LNCAP (cell line): ENCODE results near the gene PITPNM3.

Experiments
- CTCF ChIP-seq: fragments of 450-650 bp; IDR thresholded peaks from 2 replicates; pipeline ENCODE4 v1.5.1; 2017; ENCODE audit warnings: mild to moderate bottlenecking

PITPNM3 gene

GRCh38 chr17:6526362-6527152 lies 29.8 kb downstream of the PITPNM3 start:
- TF ChIP-seq CTCF, result no peak

GRCh38 chr17:6525731-6526130 lies 30.6 kb downstream of the PITPNM3 start:
- TF ChIP-seq CTCF, result no peak

GRCh38 chr17:6525141-6525540 lies 31.2 kb downstream of the PITPNM3 start:
- TF ChIP-seq CTCF, result no peak

- TF ChIP-seq CTCF, result no peak
Observed at GRCh38 chr17:6524520-6524919, 31.8 kb downstream of the PITPNM3 start.

- no peak for TF ChIP-seq CTCF
Observed at GRCh38 chr17:6523809-6524355, 32.5 kb downstream of the PITPNM3 start.

GRCh38 chr17:6523330-6523729 lies 33.0 kb downstream of the PITPNM3 start:
- no peak for TF ChIP-seq CTCF

- no peak for TF ChIP-seq CTCF
Observed at GRCh38 chr17:6521586-6521985, 34.8 kb downstream of the PITPNM3 start.
